Gastroesophageal sphincter (tissue), 4 donors: ENCODE results near the gene PHLDB2. TPM values are rescaled to one million over a fixed set of nuclear protein-coding genes. Genes with fewer than 3 reads are reported as not detected.

ENCODE experiments used
- ATAC-seq: fragments of 150-250 bp; one replicate; pipeline ENCODE4 v1.9.1; 2016; ENCODE audit warnings: mild to moderate bottlenecking, moderate library complexity
- H3K27ac ChIP-seq, 4 donors: fragments of 200-600 bp; sonication (generic) in 3 of 4; 1 replicate in 3 of 4; 2 replicates in 1 of 4; pipeline ENCODE4 v1.5.1; 2016 to 2019
- H3K27me3 ChIP-seq: fragments of 200-600 bp; sonication (generic); one replicate; pipeline ENCODE4 v1.5.1; 2019
- H3K36me3 ChIP-seq, 2 donors: fragments of 200-600 bp; sonication (generic); one replicate each; pipeline ENCODE4 v1.5.1; 2019; ENCODE audit warnings: control low read depth in 1 of 2
- H3K4me1 ChIP-seq, 3 donors: fragments of 200-600 bp; sonication (generic); 1 replicate in 2 of 3; 2 replicates in 1 of 3; pipeline ENCODE4 v1.5.1; 2016 to 2019; ENCODE audit warnings: control low read depth in 2 of 3
- H3K4me3 ChIP-seq, 2 donors: fragments of 200-600 bp; sonication (generic); one replicate each; pipeline ENCODE4 v1.5.1; 2019; ENCODE audit warnings: mild to moderate bottlenecking in 1 of 2, moderate library complexity in 1 of 2
- H3K9me3 ChIP-seq, 3 donors: fragments of 200-600 bp; sonication (generic); one replicate each; pipeline ENCODE4 v1.5.1; 2017 to 2019; ENCODE audit warnings: control low read depth in 2 of 3
- EP300 ChIP-seq: sonication (generic); formaldehyde crosslinking; IDR thresholded peaks from one replicate; pipeline ENCODE4 v1.6.1; 2017; ENCODE audit warnings: antibody characterized with exemption, mild to moderate bottlenecking
- POLR2A ChIP-seq, 2 donors: fragments of 450-650 bp; IDR thresholded peaks; one replicate each; pipeline ENCODE4 v1.6.1; 2017; ENCODE audit warnings: antibody characterized with exemption in 2 of 2, mild to moderate bottlenecking in 2 of 2, moderate library complexity in 1 of 2
- POLR2AphosphoS5 ChIP-seq: sonication (generic); formaldehyde crosslinking; IDR thresholded peaks from one replicate; pipeline ENCODE4 v1.6.1; 2017; ENCODE audit warnings: antibody characterized with exemption
- WGBS, 2 donors: methylation state at CpG; one replicate each; pipeline ENCODE4 v1.1.5; 2018; ENCODE audit warnings: low coverage in 1 of 2; 5-methylcytosine and 5-hydroxymethylcytosine counted together
- total RNA-seq, 4 donors: library from RNA; depleted of rRNA; stranded (reverse); fragments of >200 nt; gene quantifications; one replicate each; pipeline ENCODE4 v1.1.0, GENCODE V29; 2016
- TF ChIP-seq, protein P1 (sequence below), 4 experiments: fragments of 200-600 bp in 2 of 4; fragments of 450-650 bp in 2 of 4; sonication (generic) in 1 of 4; IDR thresholded peaks; one replicate each; pipeline ENCODE4 v1.5.1; 2017 to 2019; ENCODE audit warnings: antibody characterized with exemption in 4 of 4, mild to moderate bottlenecking in 2 of 4, moderate library complexity in 2 of 4

Gene PHLDB2
- total RNA-seq, 4 donors from 2014 or later = 52.1 to 115 (median 77.4) TPM

DNA sequence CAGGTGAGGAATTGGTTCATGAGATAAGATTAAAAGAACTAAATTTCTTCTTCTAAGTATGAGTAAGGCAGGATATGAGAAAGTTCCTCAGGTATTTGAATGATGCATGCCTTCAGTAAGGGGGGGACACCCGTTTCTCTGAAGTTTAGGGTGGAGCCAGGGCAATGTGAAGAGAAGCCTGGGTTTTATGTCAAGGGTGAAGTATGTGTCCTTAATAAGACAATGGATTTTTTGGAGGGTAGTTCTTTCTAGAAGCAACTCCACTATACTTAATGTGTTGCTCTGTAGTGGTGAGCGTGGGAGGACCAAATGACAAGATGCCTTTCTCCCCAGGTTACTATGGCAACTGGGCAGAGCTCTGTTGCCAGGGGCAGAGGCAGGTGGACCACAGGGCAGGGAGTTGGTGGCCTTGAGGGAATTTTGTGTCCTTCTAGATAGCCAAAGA, 44.0 kb downstream of the PHLDB2 start:
- H3K36me3 ChIP-seq = peaks cover 0 to 8% of the 10 kb centered on the region in 2 donors
- no peak for TF ChIP-seq POLR2A (IDR thresholded peaks at IDR 0.05)
- TF ChIP-seq, protein P1, sequence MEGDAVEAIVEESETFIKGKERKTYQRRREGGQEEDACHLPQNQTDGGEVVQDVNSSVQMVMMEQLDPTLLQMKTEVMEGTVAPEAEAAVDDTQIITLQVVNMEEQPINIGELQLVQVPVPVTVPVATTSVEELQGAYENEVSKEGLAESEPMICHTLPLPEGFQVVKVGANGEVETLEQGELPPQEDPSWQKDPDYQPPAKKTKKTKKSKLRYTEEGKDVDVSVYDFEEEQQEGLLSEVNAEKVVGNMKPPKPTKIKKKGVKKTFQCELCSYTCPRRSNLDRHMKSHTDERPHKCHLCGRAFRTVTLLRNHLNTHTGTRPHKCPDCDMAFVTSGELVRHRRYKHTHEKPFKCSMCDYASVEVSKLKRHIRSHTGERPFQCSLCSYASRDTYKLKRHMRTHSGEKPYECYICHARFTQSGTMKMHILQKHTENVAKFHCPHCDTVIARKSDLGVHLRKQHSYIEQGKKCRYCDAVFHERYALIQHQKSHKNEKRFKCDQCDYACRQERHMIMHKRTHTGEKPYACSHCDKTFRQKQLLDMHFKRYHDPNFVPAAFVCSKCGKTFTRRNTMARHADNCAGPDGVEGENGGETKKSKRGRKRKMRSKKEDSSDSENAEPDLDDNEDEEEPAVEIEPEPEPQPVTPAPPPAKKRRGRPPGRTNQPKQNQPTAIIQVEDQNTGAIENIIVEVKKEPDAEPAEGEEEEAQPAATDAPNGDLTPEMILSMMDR (IDR thresholded peaks at IDR 0.05) = no peak
- peak; percentile 12 for TF ChIP-seq POLR2AphosphoS5
- TF ChIP-seq EP300 = no peak
- 50 to 62% methylated on average over 2 of the region's 2 CpGs for WGBS, 2 donors
- no peak overlapping the region for H3K4me3 ChIP-seq
- no peaks in the 10 kb centered on the region for H3K27me3 ChIP-seq
- no peaks in the 10 kb centered on the region for H3K9me3 ChIP-seq
- ATAC-seq = no peak
- H3K27ac ChIP-seq = peak overlapping the region in 3 of 4 donors; percentile 24 to 77 (median 64)
- H3K4me1 ChIP-seq = peaks cover 9 to 33% (median 9%) of the 10 kb centered on the region in 3 donors

DNA sequence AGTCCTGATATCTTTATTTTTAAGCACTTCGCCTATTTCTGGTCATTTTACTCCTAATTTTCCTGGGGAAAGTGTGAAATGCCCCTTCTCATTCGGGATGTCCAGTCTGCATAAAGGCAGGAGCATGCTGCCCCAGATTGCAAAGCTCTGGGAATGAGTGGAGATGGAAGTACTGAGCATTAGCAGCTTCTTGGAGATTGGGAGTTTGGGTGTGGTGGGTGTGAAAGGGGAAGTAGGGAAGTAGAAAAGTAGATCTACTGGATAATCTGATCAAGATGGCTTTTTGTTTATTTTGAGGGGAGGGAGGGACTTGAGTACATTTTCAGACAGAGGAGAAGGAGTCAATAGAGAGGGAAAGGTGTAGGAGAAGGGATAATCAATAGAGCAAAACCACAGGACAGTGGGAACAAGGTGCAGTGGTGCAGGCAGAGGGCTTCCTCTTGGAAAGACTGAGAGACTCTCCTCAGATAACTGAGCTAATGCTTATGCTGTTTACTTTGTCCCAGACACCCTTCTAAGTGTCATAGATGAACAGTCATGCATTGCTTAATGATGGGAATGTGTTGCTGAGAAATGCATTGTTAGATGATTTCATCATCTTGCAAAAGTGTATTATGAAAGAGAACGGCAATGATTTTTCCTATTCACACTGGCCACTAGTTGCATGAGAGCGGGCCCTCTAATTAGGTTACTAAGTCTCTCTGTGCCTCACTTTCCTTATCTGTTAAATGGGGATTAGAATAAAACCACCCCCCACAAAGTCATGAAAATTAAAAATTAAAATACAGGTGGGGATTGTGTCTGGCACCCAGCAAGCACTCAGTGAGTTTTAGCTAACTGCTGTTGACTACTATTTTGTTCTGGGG, 45.5 kb downstream of the PHLDB2 start:
- Histone ChIP-seq H3K4me3 (no peak overlapping the region), H3K27me3 (no peaks in the 10 kb centered on the region), H3K36me3 (no peaks in the 10 kb centered on the region), H3K9me3 (no peaks in the 10 kb centered on the region), H3K27ac (peak overlapping the region; percentile 53 to 77 (median 60)), H3K4me1 (peaks cover 9 to 37% (median 9%) of the 10 kb centered on the region in 3 donors)
- peak; percentile 95 for ATAC-seq
- whole genome bisulfite sequencing, 2 donors = 65 to 69% methylated on average over 4 of the region's 4 CpGs
- no peak for TF ChIP-seq POLR2A (IDR thresholded peaks at IDR 0.05)
- peak; percentile 93 for TF ChIP-seq POLR2AphosphoS5
- TF ChIP-seq, protein P1 (IDR thresholded peaks at IDR 0.05) = peak in 2 of 4 experiments; percentile 50 to 59

DNA sequence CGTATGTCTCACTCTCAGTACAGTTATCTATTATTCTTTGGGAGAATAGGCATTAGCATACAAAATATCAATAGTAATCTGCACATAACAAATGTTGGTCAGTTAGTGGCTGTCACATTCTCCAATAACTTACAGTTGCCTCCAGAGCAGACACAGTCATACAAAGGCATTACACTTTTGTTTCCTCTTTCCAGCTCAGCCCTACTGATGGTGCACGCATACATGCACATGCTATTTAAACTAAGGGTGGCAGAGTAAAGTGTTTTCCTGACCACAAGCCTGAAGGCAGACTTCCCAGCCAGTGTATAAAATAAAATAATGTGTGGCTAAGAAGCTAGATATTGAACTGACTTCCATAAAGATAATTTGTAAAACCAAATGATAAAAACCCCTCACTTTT, 47.6 kb downstream of the PHLDB2 start:
- WGBS, 2 donors = 58 to 67% methylated on average over 1 to 2 of the region's 2 CpGs
- TF ChIP-seq POLR2A (IDR thresholded peaks at IDR 0.05) = no peak
- TF ChIP-seq, protein P1 (IDR thresholded peaks at IDR 0.05) = no peak
- TF ChIP-seq EP300 = no peak
- no peak for TF ChIP-seq POLR2AphosphoS5
- no peak for ATAC-seq
- Histone ChIP-seq H3K4me3 (no peak overlapping the region), H3K4me1 (peaks cover 21 to 57% (median 22%) of the 10 kb centered on the region in 3 donors), H3K9me3 (no peaks in the 10 kb centered on the region), H3K27me3 (no peaks in the 10 kb centered on the region), H3K36me3 (no peaks in the 10 kb centered on the region), H3K27ac (peak overlapping the region in 1 of 4 donors; percentile 40)

DNA sequence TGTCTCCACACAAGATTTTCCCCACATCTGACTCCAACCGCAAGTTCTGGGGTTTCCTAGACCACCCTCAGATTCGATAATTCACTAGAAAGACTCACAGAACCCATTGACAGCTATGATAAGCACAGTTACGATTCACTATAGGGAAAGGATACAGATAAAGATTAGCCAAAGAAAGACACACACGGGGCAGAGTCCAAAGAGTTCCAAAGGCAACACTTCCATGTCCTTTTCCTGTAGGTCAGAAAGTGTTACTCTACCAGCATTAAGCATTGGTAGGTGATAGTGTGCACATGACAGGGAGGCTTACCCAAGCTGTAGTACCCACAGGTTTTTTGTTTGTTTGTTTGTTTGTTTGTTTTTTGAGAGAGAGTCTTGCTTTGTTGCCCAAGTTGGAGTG, 48.1 kb downstream of the PHLDB2 start:
- peaks cover 21 to 62% (median 25%) of the 10 kb centered on the region in 3 donors for H3K4me1 ChIP-seq
- ATAC-seq = no peak
- WGBS, 2 donors = 82 to 94% methylated on average over 2 to 4 of the region's 4 CpGs
- no peaks in the 10 kb centered on the region for H3K27me3 ChIP-seq
- H3K36me3 ChIP-seq = no peaks in the 10 kb centered on the region
- H3K27ac ChIP-seq = peak overlapping the region in 2 of 4 donors; percentile 19 to 66
- H3K4me3 ChIP-seq = no peak overlapping the region
- TF ChIP-seq EP300 (no peak), POLR2AphosphoS5 (no peak), POLR2A (IDR thresholded peaks at IDR 0.05) (no peak)
- TF ChIP-seq, protein P1 (IDR thresholded peaks at IDR 0.05) = no peak
- no peaks in the 10 kb centered on the region for H3K9me3 ChIP-seq
